HG03196 (cell line): ENCODE measurements around the gene KCNIP4.

ENCODE experiments used
- ATAC-seq: cut with Tn5 transposase; IDR thresholded peaks from one replicate; pipeline ENCODE4 v1.9.1; 2021; ENCODE audit not compliant: unreplicated experiment

Gene KCNIP4

GRCh38 chr4:21209860-21210259, 738.7 kb downstream of the KCNIP4 start:
- ATAC-seq, result no peak

GRCh38 chr4:21205821-21206531, 742.6 kb downstream of the KCNIP4 start:
- ATAC-seq, result no peak

GRCh38 chr4:21203416-21203815, 745.2 kb downstream of the KCNIP4 start:
- no peak for ATAC-seq

GRCh38 chr4:21202959-21203358, 745.6 kb downstream of the KCNIP4 start:
- ATAC-seq, result no peak

- ATAC-seq, result no peak
Measured at GRCh38 chr4:21198683-21199082, 749.9 kb downstream of the KCNIP4 start.

GRCh38 chr4:21195682-21196081, 752.9 kb downstream of the KCNIP4 start:
- ATAC-seq, result no peak

- no peak for ATAC-seq
Measured at GRCh38 chr4:21192367-21192766, 756.2 kb downstream of the KCNIP4 start.

GRCh38 chr4:21191317-21191716, 757.3 kb downstream of the KCNIP4 start:
- ATAC-seq, result no peak

- no peak for ATAC-seq
Measured at GRCh38 chr4:21184788-21185187, 763.8 kb downstream of the KCNIP4 start.

GRCh38 chr4:21181716-21182115, 766.9 kb downstream of the KCNIP4 start:
- ATAC-seq, result no peak

- no peak for ATAC-seq
Measured at GRCh38 chr4:21177871-21178270, 770.7 kb downstream of the KCNIP4 start.

GRCh38 chr4:21177092-21177491, 771.5 kb downstream of the KCNIP4 start:
- no peak for ATAC-seq

- ATAC-seq, result no peak
Measured at GRCh38 chr4:21167711-21168110, 780.9 kb downstream of the KCNIP4 start.

GRCh38 chr4:21155367-21155766, 793.2 kb downstream of the KCNIP4 start:
- no peak for ATAC-seq

- no peak for ATAC-seq
Measured at GRCh38 chr4:21139327-21139726, 809.2 kb downstream of the KCNIP4 start.

GRCh38 chr4:21136051-21136630, 812.4 kb downstream of the KCNIP4 start:
- ATAC-seq, result no peak

GRCh38 chr4:21134994-21135393, 813.6 kb downstream of the KCNIP4 start:
- no peak for ATAC-seq

GRCh38 chr4:21130606-21131005, 818.0 kb downstream of the KCNIP4 start:
- no peak for ATAC-seq

- ATAC-seq, result no peak
Measured at GRCh38 chr4:21126014-21126512, 822.5 kb downstream of the KCNIP4 start.

GRCh38 chr4:21118301-21118700, 830.3 kb downstream of the KCNIP4 start:
- no peak for ATAC-seq

GRCh38 chr4:21117541-21118180, 830.9 kb downstream of the KCNIP4 start:
- ATAC-seq, result no peak
